A172 (cell line): ENCODE measurements around the gene GFOD2. TPM values are rescaled to one million over a fixed set of nuclear protein-coding genes. Genes with fewer than 3 reads are reported as not detected.

Source experiments
- DNase-seq: peaks from one replicate; pipeline ENCODE4 v3.0.0-alpha.2; 2015; ENCODE audit warnings: low spot score
- total RNA-seq: library from RNA; depleted of rRNA; stranded (reverse); fragments of >200 nt; shearing (Covaris generic); gene quantifications from 2 replicates; pipeline ENCODE4 v1.2.3, GENCODE V29; 2014

GFOD2 gene
- total RNA-seq, 1 experiment from 2014 or later = 21.9 TPM

DNA sequence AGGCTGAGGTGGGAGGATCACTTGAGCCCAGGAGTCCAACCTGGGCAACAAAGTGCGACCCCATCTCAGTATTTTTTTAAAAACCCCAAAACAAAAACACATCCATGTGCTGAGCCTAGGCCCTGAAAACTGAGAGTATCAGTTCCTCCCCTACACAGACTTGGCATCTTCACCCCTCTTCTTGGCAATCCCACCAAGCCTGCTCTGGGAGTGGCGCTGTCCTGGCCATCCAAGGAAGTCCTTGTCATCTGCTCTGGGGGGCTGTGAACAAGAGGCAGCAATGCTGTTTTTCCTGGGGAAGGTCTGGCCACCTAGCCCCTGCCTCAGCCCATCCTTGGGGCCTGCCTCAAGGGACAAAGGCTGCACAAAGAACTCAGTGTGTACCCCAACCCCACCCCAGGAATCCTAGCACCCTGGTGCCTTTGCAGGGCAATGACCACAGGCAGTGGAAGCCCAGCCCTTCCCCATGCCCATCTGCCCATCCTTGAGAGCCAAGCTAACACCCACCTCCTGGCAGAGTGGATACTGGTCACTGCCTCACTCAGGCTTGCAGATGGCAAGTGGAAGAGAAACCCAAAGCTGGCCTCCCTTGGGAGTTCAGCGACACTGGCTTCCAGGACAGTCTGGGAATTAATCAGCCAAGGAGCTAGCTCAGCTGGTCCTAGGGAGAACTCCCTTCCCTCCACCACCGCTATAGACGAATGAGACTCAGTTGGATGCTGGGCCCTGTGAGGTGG, 14.8 kb upstream of the GFOD2 start:
- no peak for DNase-seq

DNA sequence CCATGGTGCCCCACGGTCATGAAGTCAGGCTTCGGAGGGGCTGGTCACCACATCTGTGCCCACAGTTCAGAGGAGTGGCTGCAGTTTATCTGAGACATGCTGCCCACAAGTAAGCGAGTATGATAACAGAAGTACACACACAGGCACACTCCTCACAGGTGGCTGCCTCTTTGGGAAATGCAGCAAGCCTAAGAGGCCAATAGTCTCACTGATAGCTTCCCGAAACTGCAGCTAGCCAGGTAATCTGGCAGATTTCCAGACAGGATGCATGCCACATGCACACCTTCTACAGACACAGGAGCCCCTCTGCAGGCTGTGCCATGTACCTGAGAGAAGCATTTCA, 12.6 kb upstream of the GFOD2 start:
- no peak for DNase-seq

DNA sequence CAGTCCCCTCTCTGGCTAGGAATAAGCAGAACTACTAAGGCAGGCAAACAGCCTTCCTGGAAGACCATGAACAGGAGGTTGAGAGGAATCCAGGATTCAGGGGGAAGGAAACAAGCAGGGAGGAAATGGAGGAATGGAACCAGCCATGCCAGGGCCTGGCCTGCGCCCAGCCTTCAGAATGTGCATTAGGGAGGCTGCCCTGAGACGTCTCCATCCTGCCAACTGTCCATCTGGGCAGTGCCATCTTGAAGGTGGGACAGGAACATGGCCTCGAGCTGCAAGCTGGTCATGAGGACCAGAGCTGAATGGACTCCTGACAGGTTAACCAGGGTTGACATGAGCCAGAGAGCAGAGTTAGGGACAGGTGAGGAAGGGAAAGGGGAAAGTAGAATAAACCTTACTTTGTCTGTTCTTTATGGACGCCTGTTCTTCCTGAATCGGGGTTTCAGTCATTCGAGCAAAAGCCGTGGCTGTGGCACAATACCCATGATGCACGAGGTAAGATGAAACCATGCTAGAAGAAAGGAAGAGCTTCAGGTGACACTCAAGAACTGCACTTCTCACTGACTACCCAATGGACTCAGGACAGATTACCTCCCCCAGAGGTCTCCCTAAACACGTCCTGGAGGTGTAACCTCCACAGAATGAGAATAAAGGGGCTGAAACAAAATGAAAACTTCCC, 12.1 kb upstream of the GFOD2 start:
- no peak for DNase-seq

DNA sequence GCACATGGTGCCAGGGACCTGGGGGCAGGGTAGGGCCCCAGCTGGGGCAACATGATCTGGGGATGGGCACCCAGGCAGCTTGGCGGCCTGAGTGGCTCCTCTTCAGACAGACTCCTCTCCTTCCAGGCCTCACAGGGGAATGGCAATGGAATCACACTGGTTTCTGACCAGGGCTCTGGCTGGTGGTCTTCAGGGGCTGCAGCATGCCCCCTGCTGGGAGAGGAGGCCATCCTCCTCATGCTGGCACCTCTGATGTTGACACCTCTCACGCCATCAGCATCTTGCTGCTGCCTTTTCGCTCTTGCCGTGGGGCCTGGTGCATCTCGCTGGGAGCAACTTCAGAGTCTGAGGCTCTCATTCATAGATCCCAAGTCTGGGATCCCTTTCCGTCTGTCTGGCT, 11.2 kb upstream of the GFOD2 start:
- DNase-seq = no peak

DNA sequence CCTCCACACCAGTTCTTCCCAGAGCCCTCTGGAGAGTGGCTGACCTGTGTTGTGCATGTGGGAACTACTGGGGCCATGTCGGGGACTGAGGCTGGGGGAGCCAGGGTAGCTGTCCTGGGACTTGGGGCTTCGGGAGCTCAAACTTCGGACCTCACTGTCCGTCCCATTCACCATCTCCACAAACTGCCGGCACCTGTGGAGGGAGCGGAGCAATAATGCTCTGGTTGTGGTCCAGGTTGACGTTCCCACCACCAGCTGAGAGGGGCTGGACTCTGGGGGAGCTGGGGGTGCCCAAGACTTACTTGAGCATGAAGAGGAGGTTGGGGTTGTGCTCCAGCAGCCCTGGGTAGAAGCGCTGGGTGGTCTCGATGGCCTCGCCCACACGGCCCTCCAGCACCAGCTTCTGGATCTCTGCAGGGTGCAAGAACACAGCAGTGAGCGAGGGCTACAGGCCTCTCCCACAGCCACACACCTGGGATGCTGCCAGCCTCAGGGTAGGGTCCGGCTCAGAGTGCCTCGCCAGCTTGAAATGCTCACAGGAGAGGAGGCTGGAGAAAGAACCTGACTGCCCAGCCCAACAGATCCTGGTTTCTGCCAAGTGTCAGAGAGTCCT, 10.6 kb upstream of the GFOD2 start:
- no peak for DNase-seq

DNA sequence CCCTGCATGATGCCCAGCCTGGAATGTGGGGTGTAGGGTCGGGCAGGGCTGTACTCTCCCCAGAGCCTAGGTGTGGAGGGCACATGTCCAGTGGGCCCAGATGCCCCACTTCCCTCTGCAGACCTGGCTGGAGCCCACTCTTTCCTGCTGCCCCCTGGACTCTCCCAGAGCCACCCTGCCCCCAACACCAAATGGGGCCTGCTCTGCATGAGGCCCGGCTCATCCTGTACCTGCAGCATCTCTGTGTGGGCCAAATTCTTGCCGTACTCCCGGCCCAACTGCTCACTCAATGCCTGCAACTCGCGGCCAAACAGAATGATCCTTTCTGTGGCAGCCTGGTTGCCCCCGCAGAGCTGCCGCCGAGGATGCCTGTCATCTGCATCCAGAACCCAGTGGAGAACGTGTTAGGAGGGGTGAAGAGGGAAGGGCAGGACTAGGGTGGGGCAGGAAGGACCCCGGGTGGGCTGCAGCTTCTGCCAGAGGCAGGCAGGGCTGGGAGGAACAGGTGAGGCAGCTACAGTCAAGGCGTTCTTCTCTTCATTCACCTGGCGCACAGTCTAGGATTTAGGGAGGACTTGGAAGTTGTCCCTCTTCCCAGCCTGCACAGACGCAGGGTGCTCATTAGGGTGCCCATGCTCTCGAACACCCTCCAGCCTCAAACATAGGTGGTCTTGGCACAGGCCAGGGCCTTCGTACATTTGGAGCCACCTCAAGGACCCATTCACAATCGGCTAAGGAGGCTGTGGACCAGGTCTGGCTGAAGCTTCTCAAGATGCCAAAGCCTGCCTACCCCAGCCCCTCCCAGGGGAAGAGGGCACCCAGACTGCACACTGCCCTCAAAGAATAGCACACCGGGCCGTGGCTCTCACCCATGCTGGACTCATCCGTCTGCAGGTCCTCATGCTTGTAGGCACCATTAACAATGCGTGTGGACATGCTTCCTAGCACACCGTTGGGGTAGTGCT, 8.7 kb upstream of the GFOD2 start:
- DNase-seq = no peak

DNA sequence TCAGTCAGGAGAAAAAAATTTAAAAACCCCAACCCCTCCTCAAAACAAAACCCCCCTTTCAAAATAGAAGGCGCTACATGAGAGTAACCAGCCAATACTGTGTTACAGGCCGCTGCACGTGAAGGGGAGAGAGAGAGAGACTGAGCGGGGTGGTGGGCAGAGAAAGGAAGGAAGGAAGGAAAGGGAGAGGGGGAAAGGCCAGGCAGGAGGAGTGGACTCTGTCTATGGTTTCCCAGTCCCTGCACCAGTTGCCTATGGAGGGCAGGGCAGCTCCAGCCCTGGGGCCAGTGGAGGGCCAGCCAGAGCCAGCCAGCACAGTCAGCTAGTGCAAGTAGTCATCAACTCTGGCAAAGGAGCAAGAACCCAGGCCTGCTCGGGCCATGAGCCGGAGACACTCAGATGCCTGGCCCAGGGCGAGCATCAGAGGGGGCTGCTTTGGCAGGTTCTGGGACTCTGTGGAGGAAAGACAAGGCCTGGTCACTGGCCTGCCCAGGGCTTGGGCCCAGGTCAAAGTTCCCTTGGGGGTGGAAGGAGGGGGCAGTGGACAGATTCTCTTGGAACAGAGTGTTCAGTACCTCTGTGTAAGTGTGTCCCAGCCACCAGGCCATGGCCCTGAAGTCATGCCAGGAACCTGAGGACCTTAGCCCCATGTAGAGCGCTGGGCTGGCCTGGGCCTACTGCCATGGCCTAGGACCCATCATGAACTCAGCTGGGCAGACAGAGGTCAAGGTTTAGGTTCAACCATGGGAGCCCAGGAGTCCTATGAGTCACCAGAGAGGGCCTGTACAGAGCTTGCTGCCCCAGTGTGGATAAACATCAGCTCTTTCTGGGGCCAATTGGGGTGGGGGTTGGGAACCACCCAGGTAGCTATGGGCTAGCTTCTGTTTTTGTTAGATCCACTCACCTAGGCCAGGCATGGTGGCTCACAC, 7.3 kb upstream of the GFOD2 start:
- no peak for DNase-seq

DNA sequence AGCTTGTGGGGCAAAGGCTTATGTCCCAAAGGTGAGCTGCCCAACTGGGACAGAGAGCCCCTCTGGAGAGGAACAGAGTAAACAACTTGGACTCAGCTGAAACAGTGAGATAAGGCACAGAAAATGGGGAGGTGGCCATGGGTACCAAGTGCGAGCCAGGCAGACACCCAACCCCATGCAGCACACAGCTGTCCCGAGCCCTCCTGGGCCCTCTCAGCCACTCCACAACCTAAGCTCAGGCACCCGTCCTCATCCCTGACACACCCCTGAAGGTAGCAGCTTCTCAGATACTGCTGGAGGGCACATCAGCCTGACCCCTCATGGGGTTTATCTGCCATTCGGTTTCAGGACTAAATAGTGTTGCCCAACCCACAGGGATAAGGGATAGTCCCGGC, 4.8 kb upstream of the GFOD2 start:
- DNase-seq = no peak

DNA sequence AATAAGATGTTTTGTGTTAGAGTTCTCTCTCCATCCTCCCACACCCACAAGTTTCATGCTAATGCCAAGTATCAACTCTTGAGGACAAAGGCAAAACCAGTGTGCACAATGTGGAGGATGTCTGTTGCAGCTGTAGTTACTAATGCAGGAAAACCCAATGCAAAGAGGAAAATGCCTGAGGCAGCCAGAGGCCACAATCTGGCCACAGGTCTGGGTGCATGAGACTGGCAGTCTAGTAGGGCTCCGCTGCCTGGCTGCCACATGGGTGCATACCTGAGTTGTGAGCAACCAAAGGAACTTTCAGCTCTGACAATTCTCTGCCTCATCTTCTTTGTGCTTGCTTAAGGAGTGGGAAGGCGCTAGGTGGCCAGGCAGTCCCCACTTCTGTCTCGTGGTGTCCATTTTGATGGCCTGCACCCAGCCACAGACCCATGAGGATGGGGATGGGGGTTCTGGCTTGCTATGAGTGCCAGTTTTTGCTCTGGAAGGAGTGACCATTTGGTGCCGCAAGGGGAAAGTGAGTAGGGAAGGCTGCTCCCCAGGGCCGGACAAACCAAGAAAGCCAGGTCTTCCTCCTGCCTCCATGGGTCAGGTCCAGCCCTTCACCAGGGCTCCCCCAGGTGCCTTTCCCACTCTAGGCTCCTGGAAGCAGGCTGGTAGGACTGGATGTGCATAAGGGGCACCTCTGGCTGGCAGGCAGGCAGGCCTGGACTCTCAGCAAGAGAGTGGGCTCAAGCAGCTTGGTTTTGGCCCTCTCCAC, 4.2 kb upstream of the GFOD2 start:
- peak; percentile 60 for DNase-seq

DNA sequence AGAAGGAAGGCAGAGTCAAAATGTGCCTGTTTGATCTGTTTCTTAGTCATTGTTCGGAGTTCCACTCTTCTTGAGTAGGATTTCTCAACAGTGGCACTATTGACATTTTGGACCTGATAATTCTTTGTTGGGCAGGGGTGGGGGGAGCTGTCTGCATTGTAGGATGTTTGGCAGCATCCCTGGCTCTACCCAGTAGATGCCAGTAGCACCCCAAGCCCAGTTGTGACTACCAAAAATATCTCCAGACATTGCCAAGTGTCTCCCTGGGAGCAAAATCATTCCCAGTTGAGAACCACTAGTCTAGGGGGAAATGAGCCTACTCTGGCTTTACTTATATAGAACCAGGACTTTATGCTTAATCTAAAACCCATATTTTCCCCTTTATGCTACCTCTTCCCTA, 1.1 kb upstream of the GFOD2 start:
- no peak for DNase-seq

DNA sequence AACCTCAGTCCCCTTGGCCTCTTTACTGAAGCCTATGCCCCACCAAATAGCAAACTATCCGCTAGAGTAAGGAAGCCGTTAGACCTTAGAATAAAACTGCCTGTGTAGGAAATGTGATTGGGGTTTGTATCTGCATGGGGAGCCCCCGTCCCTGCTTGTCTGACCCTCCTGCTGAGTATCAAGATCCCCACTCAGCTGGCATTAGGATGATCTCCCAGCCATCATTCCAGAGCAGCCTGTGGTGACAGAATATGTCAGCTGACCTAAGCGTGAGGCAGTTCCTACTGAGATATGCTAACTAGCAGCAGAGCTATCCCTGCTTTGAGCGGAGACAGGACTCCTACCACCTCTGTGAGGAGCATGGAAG, 645 bp upstream of the GFOD2 start:
- peak; percentile 61 for DNase-seq

DNA sequence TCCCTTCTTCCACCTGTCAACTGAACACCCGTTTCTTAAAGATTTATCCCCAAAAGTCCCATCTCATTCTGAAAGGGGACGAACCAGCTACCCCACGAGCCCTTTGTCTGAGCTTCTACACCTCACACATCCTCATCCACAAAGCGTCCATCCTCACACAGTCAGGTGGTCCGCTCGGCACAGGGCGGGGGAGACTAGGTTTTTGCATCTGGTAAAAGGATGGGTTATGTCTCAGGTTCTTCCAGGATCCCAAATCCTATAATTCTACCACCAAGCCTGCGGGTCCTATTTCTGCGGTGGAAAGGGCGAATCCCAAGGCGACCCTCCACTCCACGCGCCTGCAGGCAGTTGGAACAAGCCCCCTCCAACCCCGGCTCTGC, 458 bp downstream of the GFOD2 start:
- DNase-seq = no peak

DNA sequence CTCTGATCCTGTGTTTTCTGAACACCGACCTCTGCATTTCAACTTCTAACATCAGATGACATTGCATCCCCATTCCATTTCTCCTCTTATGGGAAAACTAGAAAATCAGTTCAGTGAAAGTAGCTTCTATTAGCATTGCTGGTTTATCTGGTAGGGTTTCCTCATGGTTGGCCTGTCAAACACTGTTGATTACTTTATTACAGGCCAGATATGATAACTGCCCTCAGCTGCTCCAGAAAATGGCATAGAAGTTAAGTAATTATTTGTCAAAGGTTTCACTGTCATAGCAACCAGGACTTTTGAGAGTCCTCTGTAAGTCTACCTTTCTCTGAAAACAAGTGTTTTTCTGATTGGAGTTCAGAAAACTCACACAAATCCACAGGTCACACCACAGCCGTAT, 3.0 kb downstream of the GFOD2 start:
- no peak for DNase-seq

DNA sequence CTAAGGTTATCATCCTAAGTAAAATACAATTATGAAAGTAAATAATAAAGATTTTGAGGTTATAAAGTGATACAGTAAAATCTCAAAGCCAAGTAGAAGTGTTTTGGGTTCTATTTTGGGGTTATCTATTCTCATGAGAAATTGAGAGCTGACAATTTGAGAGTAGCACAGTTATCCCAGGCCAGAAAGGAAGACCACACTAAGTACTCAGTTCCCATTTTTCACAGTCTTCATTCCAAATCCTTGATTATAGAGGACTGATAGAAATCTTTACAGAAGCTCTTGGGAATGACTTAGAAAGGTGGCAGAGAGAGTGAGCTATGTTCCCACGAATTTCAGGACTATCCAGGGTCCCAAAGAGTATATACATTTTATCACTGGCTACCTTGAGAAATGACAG, 4.6 kb downstream of the GFOD2 start:
- DNase-seq = no peak

DNA sequence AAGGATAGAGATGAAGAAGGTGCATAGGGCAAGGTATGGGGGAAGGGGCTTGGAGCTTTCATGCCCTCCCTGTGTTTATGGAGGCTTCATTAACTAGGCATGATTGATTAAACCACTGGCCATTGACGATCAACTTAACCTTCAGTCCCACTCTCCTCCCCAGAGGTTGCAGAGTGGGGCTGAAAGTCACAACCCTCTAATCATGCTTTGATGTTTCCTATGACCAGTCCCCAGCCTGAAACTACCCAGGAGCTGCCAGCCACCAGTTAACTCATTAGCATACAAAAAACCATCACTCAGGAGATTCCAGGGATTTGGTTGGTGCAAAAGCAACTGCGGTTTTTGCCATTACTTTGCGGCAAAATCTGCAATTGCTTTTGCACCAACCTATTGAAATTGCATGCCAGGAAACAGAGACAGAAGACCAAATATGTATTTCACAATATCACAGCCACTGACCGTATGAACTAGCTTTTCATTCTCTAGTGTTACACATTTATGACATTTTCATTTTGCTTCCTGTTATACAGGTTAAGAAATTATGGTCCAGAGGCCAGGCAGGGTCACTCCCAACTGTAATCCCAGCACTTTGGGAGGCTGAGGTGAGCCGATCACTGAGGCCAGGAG, 5.4 kb downstream of the GFOD2 start:
- DNase-seq = no peak

DNA sequence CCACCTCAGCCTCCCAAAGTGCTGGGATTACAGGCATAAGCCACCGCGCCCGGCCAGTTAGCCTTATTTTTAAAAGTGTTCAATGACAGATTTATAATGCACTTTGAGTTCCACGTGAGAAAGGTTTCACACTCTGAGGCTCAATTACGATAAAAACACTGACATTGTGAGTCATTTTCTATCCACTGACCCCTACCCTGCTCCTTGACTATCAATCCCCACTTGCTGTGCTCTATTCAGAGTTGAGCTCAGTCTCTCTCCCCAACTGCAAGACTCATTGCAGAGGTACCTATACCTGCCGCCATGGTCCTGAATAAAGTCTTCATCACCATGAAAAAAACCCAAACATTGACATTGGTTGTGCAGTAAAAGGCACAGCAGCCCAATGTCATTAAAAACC, 8.5 kb downstream of the GFOD2 start:
- no peak for DNase-seq

DNA sequence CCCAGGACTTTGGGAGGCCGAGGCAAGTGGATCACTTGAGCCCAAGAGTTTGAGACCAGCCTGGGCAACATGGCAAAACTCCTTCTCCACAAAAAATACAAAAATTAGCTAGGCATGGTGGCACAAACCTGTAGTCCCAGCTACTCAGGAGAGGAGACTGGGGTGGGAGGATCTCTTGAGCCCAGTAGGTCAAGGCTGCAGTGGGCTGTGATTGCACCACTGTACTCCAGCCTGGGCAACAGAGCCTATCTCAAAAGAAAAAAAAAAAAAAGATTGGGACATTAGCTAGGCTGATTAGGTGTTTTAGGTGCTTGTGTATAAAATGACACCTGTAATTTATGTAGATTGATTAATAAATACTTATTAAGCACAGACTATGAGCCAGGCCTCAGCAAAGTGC, 10.1 kb downstream of the GFOD2 start:
- no peak for DNase-seq

DNA sequence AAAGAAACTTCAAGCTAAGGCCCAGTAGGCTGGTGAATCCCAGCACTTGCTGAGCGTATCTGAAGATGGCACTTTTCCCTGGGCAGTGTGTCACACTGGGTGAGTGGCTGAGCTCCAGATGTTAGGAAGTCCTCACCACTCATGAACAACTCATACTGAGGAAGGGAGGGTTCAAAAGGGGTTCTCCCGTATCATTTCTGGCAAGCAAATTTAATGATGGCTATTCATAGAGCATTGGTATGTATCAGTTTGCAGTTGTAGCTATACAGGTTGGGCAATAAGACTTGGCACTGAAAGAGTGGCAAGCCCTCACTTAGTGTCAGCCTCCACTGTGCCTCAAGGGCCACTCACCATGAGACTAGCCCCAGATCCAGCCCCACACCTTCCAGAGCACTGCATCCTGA, 10.7 kb downstream of the GFOD2 start:
- no peak for DNase-seq

DNA sequence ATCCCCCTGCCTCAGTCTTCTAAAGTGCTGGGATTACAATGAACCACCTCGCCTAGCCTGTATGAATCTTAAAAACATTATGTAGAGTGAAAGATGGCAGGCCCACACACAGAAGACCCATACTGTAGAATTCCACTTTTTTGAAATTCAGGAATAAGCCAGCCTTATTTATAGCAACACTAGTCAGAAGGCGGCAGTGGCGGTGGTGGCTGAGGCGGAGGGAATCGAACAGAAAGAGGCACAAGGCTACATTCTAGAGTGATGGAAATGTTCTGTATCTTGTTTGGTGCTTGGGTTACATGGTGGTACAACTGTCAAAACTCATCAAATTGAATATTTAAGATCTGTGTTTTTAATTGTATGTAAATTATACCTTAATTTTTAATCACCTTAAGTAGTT, 11.3 kb downstream of the GFOD2 start:
- no peak for DNase-seq

DNA sequence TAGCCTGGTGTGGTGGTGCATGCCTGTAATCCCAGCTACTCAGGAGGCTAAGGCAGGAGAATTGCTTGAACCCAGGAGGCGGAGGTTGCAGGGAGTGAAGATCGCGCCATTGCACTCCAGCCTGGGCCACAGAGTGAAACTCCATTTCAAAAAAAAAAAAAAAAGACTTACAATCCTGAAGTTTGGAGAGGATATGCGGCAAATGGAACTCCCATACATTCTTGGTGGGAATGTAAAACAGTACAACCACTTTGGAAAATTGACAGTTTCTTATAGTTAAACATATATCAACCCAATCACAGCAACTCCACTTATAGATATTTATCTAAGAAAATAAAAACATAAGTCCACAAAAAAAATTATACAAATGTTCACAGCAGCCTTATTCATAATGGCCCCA, 11.9 kb downstream of the GFOD2 start:
- no peak for DNase-seq
